HG03442 (cell line): ENCODE measurements around the gene KIF26B.

Source experiments
- ATAC-seq: cut with Tn5 transposase; IDR thresholded peaks from one replicate; pipeline ENCODE4 v1.9.1; 2021; ENCODE audit warnings: mild to moderate bottlenecking, moderate library complexity; ENCODE audit not compliant: unreplicated experiment

KIF26B gene

DNA sequence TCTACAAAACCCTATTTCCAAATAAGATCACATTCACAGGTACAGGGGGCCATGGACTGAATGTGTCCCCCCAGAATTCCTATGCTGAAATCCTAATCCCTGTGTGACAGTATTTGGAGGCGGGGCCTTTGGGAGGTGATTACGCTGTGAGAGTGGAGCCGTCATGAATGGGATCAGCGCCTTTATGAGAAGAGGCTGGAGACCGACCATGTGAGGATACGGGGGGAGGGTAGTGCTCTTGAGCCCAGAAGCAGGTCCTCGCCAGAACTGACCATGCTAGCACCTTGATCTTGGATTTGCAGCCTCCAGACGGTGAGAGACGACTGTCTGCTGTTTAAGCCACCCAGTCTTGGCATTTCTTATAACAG lies 23.8 kb upstream of the KIF26B start:
- ATAC-seq: no peak

DNA sequence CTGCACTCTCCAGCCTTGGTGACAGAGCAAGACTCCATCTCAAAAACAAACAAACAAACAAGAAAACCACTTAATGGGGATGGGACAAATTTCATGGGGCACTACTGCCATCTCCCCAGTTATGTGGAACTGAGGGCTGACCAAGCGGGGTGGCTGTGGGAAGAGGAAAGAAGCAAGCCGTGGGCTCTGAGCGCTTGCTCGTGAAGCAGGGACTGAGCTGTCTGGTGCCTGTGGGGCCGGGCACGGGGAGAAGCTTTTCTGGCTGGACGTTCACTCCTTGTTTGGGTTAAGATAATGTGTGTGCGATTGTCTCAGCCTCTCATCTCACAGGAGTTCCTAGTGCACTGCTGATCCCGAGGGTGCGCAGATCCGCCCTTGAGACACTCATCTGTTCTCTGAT lies 22.0 kb upstream of the KIF26B start:
- ATAC-seq: no peak

DNA sequence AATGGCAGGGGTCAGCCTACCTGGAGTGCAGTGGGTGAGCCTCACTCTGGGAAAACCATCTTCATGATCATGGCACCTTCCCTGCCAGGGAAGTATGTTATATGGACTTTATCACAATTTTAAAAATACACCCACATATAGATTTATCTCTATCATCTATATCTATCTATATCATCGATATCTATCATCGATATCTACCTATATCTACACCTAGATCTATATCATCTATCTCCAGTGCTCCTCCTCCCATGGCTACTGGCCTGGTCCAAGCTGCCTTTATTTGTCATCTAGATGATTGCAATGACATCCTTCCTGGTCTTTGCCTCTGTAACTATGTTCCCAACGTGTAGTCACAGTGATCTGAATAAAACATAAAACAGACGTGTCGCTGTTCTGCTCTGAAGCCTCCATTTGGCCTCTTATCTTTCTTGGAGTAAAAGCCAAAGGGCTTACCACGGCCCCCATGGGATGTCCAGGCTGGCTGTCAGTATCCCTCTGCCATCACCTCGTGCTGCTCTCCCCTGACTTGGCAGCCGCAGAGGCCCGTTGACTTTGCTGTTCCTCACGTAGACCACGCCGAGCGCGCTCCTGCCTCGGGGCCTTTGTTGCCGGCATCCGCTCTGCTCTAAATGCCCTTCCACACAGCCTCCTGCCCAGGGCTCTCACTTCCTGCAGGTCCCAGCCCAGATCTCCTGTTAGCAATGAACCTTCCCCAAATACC lies 20.6 kb upstream of the KIF26B start:
- no peak for ATAC-seq

DNA sequence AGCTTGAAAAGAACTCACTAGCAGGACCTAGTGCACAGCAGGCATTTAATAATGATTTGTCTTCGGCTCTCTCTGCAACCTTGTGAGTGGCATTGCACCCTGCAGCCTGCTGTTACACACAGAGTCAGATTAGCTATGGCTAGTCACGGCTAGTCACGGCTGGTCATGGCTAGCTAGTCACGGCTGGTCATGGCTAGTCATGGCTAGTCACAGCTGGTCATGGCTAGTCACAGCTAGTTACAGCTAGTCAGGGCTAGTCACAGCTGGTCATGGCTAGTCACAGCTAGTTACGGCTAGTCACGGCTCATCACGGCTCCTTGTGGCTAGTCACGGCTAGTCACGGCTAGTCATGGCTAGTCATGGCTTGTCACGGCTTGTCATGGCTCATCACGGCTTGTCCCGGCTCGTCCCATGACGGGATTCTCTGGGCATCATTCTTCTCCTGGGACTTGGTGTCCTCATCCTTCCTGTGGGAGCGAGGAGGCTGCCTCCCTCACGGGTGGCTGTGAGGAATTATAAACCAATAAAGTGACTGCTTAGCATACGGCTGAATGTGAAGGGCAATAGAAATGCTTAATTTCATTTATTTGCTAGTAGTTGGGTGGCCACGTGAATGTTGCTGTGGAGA lies 12.5 kb upstream of the KIF26B start:
- ATAC-seq: no peak

DNA sequence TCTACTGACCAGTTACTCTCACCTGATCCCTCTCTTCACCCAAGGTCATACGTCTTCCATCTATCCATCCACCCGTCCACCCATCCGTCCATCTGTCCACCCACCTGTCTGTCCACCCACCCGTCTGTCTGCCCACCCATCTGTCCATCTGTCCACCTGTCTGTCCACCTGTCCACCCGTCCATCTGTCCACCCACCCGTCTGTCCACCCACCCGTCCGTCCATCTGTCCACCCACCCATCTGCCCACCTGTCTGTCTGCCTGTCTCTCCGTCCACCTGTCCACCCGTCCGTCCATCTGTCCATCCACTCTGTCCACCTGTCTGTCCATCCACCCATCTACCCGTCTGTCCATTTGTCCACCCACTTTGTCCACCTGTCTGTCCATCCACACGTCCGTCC lies 11.8 kb upstream of the KIF26B start:
- ATAC-seq: no peak

DNA sequence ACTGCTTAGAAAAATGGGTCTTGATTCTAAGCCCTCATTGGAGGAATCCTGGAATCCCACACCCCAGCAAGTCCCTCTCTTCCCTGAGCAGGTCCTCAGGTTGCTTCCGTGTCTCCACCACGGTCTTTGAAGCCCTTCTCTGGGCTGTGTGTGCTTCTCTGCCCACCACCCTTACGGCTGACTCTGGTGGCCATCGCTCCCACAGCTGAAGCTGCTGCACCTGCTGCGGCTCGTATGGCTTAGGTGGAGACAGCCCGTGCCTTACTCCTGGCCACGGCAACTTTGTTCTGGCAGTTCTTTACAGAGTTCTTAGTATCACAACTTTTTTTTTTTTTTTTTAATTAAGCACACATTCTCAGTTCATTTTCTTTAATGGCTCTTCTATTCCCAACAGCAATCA lies 10.9 kb upstream of the KIF26B start:
- ATAC-seq: no peak

DNA sequence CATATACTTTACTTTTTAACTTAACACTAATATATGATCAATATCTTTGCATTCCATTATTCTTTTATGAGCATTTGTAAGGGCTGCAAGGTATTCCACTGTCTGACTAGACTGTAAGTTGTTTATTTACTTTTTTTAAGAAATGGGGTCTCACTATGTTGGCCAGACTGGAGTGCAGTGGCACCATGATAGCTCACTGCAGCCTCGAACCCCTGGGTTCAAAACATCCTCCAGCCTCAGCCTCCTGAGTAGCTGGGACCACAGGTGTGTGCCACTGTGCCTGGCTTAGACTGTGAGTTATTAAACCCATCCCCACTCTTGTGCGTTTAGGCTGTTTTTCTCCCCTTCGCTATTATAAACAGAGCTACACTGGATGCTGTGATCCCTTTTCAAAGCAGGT lies 6.7 kb upstream of the KIF26B start:
- ATAC-seq: no peak

DNA sequence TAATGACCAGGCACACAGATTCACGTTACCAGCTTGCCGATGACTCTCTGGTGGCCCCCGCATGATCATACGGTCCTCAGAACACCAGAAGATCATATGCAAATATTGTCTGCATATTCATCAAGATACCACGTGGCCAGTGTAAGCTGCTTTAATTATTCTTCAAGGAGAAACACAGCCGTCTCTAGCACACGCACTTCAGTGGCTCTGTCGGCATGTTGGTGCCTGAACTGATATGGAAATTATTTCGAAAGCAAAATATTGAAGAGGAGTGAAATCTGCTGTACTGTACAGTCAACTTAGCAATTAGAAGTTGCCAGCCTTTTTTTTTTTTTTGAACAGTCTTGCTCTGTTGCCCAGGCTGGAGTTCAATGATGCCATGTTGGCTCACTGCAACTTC lies 5.9 kb upstream of the KIF26B start:
- no peak for ATAC-seq

DNA sequence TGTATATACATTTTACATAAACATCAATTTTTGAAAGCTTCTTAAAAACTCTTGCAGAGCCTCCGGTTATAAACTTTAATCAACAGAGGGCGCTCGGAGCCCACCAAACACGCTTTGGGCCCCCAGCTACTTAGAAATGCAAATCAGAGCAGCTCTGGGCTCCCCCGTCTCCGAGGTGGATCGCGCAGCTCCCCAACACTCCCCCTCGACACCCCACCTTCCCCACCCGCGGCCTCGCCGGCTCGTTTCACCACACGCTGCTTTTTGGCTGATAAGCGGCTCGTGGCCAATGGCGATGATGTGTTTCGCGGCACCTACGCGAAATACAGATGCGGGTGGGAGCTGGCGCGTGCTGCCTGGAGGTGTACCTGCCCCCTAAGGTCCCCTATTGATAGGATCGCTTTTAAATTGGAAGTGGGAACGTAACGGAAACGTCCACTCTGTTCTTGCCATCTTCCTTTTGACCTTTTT lies 1.7 kb upstream of the KIF26B start:
- no peak for ATAC-seq

DNA sequence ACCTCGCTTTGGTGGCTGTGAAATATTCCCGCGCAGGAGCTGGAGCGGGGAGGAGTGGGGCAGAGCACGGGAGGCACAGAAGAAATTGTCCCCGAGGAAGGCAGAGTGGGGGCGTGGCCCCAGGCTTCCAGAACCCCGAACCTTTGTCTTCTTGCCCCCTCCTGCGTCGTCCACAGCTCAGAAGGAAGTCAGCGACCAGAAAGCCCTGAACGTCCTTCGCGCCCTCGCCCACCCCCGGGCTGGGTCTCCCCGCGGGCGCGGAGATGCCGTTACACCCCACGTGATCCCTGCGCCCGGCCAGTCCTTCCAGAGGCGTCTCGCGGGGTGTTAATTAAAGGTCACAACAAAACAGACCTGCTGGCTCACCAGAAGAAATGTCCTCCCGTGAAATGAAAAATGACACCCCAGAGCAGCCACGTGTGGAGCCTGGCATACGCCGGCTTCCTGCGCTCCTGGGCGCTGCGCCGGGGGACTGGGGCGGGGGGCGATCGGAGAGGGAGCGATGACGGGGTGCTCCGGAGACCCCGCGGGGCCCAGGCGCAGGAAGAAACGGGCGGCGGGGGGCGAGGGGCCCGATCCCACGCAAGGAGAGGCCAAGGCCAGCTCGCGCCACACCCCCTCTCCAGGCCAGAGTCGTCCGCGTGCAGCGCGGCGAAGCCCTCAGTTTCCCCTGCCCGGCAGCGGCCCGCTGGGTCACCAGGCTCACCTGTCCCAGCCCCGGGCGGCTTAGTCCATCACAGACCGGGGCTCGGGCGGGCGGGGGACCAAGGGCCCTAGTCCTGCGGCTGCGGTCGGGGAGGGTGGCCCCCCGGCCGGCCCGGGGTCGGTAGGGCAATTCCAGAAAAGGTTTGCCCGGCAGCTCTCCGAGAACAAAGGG lies 995 bp upstream of the KIF26B start:
- no peak for ATAC-seq

DNA sequence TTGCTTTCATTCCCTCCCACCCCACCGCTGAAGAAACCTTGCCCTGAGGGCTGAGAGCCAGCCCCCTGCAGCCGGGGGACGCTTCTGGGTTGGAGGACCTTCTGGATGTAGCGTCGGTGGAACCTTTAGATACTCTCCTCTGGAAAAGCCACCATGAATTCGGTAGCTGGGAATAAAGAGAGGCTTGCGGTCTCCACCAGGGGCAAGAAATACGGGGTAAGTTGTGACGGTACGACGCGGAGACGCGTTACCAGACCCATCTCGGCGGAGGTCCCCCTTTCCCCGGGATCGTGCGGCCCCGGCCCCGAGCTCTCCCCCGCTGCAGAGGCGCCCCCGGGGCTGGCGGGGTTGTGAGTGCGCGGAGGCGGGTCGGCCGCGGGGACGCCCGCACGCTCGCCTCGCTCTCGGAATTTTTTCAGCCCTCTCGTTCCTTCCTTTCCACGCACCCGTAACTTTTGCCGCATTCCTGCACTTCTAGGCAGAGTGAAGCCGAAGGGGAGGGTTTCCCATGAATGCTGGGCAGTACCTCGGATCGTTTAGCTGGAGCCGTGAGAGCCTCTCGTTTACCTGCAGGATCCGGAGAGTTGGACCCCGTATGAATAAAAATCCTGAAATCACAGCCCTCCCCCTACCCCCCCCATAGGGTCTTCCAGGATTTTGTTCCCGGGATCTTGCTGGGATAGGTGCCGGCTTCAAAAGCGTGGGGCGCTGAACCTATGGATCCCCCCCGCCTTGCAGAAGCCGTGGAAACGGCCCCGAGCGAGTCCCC lies 671 bp downstream of the KIF26B start:
- ATAC-seq: no peak

DNA sequence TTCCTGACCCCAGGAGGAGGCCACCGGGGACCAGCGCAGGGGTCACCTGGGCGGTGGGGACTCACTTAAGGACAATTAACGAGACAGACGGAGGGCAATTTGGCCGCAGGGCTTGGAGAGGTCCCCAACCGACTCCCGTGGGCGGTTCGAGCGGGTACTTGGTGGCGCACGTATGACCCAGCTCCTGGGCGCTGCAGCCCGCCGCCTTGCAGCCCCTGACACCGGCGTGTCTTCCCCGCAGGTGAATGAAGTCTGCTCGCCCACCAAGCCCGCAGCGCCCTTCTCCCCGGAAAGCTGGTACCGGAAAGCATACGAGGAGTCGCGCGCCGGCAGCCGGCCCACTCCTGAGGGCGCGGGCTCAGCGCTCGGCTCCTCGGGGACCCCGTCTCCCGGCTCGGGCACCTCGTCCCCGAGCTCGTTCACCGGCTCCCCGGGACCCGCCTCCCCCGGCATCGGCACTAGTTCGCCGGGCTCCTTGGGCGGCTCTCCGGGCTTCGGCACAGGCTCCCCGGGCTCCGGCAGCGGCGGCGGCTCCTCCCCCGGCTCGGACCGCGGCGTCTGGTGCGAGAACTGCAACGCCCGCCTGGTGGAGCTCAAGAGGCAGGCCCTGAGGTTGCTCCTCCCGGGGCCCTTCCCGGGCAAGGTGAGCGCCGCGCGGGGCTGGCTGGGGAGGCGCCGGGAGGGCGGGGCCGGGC lies 1.4 kb downstream of the KIF26B start:
- ATAC-seq: peak; percentile 93

DNA sequence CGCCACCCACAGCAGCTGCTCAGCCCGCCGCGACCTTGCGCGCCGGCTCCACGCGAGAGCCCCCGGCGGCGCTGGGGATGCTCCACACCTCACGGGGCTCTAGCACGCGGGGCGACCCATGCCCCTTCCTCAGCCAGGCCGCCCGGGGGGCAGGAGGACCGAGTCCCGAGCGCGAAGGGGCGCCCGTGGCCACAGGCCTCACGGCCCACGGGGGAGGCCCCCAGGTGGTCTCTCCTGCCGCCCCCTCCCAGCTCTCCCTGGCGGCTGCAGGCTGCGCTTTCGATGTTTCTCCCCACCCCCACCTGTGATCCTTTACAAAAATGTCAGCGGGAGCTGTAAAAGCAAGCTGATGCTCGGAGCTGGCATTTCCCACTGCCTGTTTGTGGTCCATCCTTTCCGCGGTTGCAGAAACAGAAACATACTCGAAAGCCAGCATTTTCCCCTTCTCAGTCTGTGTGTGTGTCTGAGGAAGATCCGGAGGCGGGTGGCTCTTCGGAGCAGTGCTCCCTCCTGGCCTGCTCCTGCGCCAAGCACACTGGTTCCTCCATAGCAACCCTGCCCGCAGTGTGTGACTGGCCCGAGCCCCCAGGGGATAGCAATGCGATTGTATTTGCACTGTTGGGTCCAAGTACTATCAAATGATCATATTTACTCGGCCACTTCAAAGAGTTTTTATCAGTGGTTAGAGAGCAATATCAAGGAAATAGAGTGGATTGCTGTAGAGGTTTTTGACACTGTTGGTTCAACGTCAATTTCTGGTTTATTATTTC lies 2.1 kb downstream of the KIF26B start:
- ATAC-seq: no peak

DNA sequence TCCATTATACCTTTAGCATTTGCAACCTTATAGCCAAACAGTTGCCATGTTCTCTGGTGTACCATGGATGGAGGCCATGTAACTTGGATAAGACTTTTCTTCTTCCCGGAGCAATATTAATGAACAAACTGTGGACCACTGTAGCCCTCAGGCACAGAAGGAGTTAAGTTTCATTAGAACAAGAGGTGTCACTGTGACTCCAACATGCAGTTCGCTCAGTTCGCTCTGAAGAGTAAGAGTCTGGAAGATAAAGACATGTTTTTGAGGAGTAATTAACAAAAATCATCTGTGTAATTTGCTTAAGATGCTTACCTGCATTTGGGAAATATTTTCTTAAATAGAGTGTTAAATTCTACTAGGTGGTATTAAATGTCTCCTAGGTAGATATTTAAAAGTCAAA lies 4.1 kb downstream of the KIF26B start:
- ATAC-seq: no peak

DNA sequence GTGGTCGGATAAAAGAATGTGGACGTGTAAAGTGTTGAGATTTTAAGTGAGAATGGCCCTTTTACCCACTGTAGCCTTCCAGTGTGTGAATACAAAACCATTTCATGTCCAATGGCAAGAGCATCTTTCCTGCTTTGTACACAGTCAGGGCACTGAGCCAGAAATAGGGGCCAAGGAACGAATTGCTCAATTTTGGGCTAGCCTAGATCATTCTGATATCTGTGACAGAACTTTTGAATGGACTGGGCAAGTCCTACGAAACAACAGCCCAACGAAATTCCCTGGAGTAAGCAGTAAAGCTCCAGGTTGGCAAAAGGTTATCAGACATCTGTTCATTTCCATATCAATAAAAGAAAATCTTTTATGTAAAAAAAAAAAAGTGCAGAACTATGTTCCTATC lies 5.5 kb downstream of the KIF26B start:
- ATAC-seq: no peak

DNA sequence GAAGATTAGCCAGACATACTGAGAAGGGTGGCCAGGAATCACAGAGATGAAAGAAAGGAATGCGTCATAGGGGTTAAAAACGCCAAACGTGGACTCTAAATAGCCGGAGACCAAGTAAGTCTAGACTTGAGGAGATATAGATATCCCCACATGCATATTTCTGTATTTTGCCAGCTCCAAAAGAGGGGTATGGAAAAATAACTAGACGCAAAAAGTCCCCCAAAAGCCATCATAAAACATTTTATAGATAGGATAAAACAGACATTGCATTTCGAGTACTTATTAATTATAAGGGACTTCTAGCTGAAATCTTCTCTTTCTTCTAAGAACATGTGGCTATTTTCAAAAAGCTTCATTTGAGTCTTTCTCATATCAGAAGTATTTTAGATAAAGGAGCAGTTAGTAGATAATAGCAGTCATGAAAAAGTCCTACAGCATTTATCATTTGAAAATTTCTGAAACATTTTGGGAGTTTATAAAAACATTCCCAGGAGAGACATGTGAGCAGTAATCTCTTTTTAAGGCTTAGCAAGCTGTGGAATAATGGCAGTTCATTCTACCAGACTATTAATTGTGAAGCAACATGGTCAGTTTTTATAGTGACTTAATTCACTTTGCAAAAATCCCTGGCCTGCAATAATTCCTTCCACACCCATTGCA lies 6.1 kb downstream of the KIF26B start:
- no peak for ATAC-seq

DNA sequence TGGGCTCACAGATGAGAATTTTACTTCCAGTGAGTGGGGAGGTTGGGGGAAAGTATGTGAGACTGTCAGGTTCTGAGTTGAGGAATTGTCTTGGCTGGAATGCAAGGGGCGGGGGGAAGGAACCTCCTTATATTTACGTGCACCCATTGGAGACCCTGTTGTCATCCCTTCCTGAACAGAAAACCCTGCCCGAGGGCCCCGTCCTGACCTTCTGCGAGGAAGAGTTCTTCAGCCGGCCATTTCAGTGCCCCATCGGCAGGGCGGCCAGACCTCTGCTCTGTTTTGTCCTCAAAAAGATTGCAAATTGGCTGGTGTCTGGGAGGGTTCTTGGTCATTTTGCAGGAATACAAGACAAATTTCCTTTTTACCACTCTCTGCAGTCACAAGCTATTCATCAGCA lies 7.1 kb downstream of the KIF26B start:
- ATAC-seq: no peak

DNA sequence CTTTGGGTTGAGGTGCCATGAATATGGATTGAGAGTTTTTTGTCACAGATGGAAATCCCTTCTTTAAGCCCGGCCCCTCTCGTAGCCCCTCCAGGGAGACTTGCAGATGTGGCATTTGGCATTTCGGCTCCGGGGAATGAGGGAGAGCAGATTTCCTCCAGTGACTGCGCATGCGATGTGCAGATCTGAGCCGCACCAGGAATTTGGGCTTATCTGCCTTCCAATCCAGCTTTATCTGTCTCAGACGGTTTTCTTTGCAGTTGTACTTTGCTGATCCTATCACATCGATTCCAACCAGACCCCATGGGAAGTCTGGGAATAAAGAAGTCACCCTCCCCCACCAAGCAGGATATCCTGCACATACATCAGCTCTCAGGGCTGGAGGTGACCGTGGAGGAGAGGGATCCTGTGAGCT lies 11.7 kb downstream of the KIF26B start:
- no peak for ATAC-seq

DNA sequence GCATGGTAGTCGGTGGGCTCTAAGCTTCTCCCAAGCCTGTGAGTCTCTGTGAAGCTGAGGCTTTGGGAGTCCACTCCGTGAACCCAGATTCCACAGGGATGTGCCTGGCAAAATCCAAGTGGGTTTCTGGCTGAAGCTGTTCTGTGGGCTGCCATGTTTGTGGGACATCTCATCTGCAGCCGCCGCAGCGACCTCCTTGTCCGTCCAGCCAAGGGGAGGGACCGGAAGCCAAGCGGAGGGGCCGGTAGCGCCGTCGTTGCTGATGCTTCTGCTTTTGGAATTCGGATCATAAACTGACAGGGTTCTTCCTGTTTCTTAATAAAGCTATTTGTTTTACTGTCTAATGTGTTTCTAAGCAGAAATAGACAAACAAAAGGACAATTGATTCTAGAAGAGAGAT lies 13.3 kb downstream of the KIF26B start:
- no peak for ATAC-seq
